ENCODE data around the gene HSH2D. TPM values are rescaled to one million over a fixed set of nuclear protein-coding genes. Genes with fewer than 3 reads are reported as not detected.
A peak's percentile ranks its signal among the peaks of the same experiment; 100 is the strongest.

Gene HSH2D
- total and polyA plus RNA-seq, 9 of the 15 experiments (the other 6 are each of a cell fraction or from before 2014, with no cell fraction given), result 0.03 to 1.1 (median 0.35) TPM; not detected in 1

GRCh38 chr19:16111160-16111908 is 32.2 kb upstream of the HSH2D start, which contains the start of gene RAB8A (continued):
- TF ChIP-seq SIN3A (IDR thresholded peaks at IDR 0.05; ENCODE audit: borderline replicate concordance in 2 of 2, control insufficient read depth in 1 of 2, low read depth in 2 of 2, low read length in 2 of 2), result peak in 1 of 2 experiments; percentile 44; a peak in 1 of 4 replicates
- no peak for TF ChIP-seq ID3 (CRISPR knock-in tag; IDR thresholded peaks at IDR 0.05)
- TF ChIP-seq ID3 (tag; IDR thresholded peaks at IDR 0.05), result peak; percentile 77; the same call in 1 of the 2 replicates
- TF ChIP-seq, protein P1, sequence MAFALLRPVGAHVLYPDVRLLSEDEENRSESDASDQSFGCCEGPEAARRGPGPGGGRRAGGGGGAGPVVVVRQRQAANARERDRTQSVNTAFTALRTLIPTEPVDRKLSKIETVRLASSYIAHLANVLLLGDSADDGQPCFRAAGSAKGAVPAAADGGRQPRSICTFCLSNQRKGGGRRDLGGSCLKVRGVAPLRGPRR (CRISPR knock-in tag; IDR thresholded peaks at IDR 0.05), result no peak
- peak in 1 of 2 experiments; percentile 62; a peak in 2 of 4 replicates for TF ChIP-seq TBL1XR1 (IDR thresholded peaks at IDR 0.05; ENCODE audit: low read length in 2 of 2)
- 0 out of 2 replicates have a peak, but pooled peaks have one; percentile 21 for TF ChIP-seq ZNF165 (CRISPR knock-in tag; IDR thresholded peaks at IDR 0.05; ENCODE audit: borderline replicate concordance)
- peak; percentile 89 for TF ChIP-seq CTCFL (IDR thresholded peaks at IDR 0.05; ENCODE audit: borderline replicate concordance, insufficient read depth, low read depth, low read length, poor library complexity, severe bottlenecking)
- TF ChIP-seq ZNF408 (CRISPR knock-in tag; IDR thresholded peaks at IDR 0.05; ENCODE audit: low read depth), result no peak
- peak; percentile 99 for TF ChIP-seq NFIC (IDR thresholded peaks at IDR 0.05)
- no peak for TF ChIP-seq SMAD3 (CRISPR knock-in tag; conservative IDR thresholded peaks at IDR 0.05)
- peak; percentile 92 for TF ChIP-seq GABPA (tag; conservative IDR thresholded peaks at IDR 0.05; ENCODE audit: low read depth)
- TF ChIP-seq RBM14 (IDR thresholded peaks at IDR 0.05; ENCODE audit: borderline replicate concordance, insufficient read depth, low read depth, low read length), result no peak
- TF ChIP-seq ZC3H8 (IDR thresholded peaks at IDR 0.05), result no peak

Measured in K562 (cell line).